GM10266 (cell line): ENCODE measurements around the gene CCDC180.
"Not testable (repeated sequence)": the region's sequence is repeated elsewhere in the genome, so short reads cannot be mapped to it uniquely, and the experiment has no call there.

Experiments used
- DNase-seq: peaks from one replicate; pipeline ENCODE4 v3.0.0; 2012; ENCODE audit errors: extremely low spot score
- CTCF ChIP-seq: IDR thresholded peaks from 2 replicates; pipeline ENCODE4 v1.5.1; 2012; ENCODE audit warnings: mild to moderate bottlenecking, low read depth; ENCODE audit not compliant: control insufficient read depth, insufficient read depth; ENCODE audit errors: missing control alignments

Gene CCDC180

GRCh38 chr9:97324954-97325353 is 17.5 kb downstream of the CCDC180 start:
- TF ChIP-seq CTCF, result no peak

GRCh38 chr9:97327562-97327961 is 20.1 kb downstream of the CCDC180 start:
- DNase-seq, result no peak
- no peak for TF ChIP-seq CTCF

More at GRCh38 chr9:97324954-97325353, 17.5 kb downstream of the CCDC180 start:
- DNase-seq, result no peak

- no peak for DNase-seq
Measured at GRCh38 chr9:97332993-97333392, 25.5 kb downstream of the CCDC180 start.

GRCh38 chr9:97335622-97336021 is 28.2 kb downstream of the CCDC180 start:
- not testable (repeated sequence) for DNase-seq

More at GRCh38 chr9:97332993-97333392, 25.5 kb downstream of the CCDC180 start:
- TF ChIP-seq CTCF, result no peak

GRCh38 chr9:97348871-97349270 is 41.4 kb downstream of the CCDC180 start:
- no peak for DNase-seq

GRCh38 chr9:97349400-97349799 is 41.9 kb downstream of the CCDC180 start:
- TF ChIP-seq CTCF, result no peak
- DNase-seq, result no peak

More at GRCh38 chr9:97348871-97349270, 41.4 kb downstream of the CCDC180 start:
- TF ChIP-seq CTCF, result no peak

- DNase-seq, result no peak
- no peak for TF ChIP-seq CTCF
Measured at GRCh38 chr9:97354637-97355036, 47.2 kb downstream of the CCDC180 start.

- TF ChIP-seq CTCF, result no peak
- no peak for DNase-seq
Measured at GRCh38 chr9:97357056-97357455, 49.6 kb downstream of the CCDC180 start.
